DOHH2 (cell line): Measurements from ENCODE around the gene PKD2L2.
"Not testable (repeated sequence)": the region's sequence is repeated elsewhere in the genome, so short reads cannot be mapped to it uniquely, and the experiment has no call there.

Source experiments
- H3F3A ChIP-seq: fragments of 200-600 bp; sonication (generic), shearing (Covaris generic); 2 replicates; pipeline ENCODE4 v1.6.0; 2016; ENCODE audit warnings: antibody characterized with exemption, mild to moderate bottlenecking; ENCODE audit not compliant: control insufficient read depth, insufficient read depth
- H3K27ac ChIP-seq: fragments of 200-600 bp; sonication (generic); 2 replicates; pipeline ENCODE4 v1.5.1; 2014; ENCODE audit warnings: low read depth, mild to moderate bottlenecking, low read length, moderate library complexity
- H3K27me3 ChIP-seq: fragments of 200-600 bp; sonication (generic); 2 replicates; pipeline ENCODE4 v1.6.1; 2014; ENCODE audit warnings: mild to moderate bottlenecking, low read length, mixed read lengths; ENCODE audit not compliant: control insufficient read depth
- H3K36me3 ChIP-seq: fragments of 200-600 bp; sonication (generic); 2 replicates; pipeline ENCODE4 v1.6.1; 2014; ENCODE audit warnings: mild to moderate bottlenecking, low read length, moderate library complexity, mixed read lengths; ENCODE audit not compliant: control insufficient read depth
- H3K4me1 ChIP-seq: fragments of 200-600 bp; sonication (generic); 2 replicates; pipeline ENCODE4 v1.6.1; 2014; ENCODE audit warnings: mild to moderate bottlenecking, low read length, mixed read lengths; ENCODE audit not compliant: control insufficient read depth
- H3K4me2 ChIP-seq: fragments of 200-600 bp; sonication (generic); 2 replicates; pipeline ENCODE4 v1.6.0; 2014; ENCODE audit warnings: mild to moderate bottlenecking, low read length, moderate library complexity
- H3K4me3 ChIP-seq: fragments of 200-600 bp; sonication (generic); 2 replicates; pipeline ENCODE4 v1.5.1; 2014; ENCODE audit warnings: mild to moderate bottlenecking, low read length, mixed read lengths
- H3K79me2 ChIP-seq: fragments of 200-600 bp; sonication (generic); 2 replicates; pipeline ENCODE4 v1.6.1; 2014; ENCODE audit warnings: mild to moderate bottlenecking, low read length, mixed read lengths; ENCODE audit not compliant: control insufficient read depth
- H3K9me2 ChIP-seq: fragments of 200-600 bp; sonication (generic); replicated peaks from 2 replicates; pipeline ENCODE4 v1.6.1; 2014; ENCODE audit warnings: mild to moderate bottlenecking, low read length, mixed read lengths; ENCODE audit not compliant: control insufficient read depth
- H3K9me3 ChIP-seq: fragments of 200-600 bp; sonication (generic); 2 replicates; pipeline ENCODE4 v1.6.1; 2014; ENCODE audit warnings: antibody characterized with exemption, low read length, mixed read lengths; ENCODE audit not compliant: control insufficient read depth, insufficient read depth
- H4K20me1 ChIP-seq: fragments of 200-600 bp; sonication (generic); 2 replicates; pipeline ENCODE4 v1.6.0; 2014; ENCODE audit warnings: low read depth, mild to moderate bottlenecking, antibody characterized with exemption, low read length, moderate library complexity; ENCODE audit not compliant: control insufficient read depth, insufficient read depth
- EZH2phosphoT487 ChIP-seq: fragments of 200-600 bp; sonication (generic); IDR thresholded peaks from 2 replicates; pipeline ENCODE4 v1.6.1; 2017; ENCODE audit warnings: borderline replicate concordance, mild to moderate bottlenecking, antibody characterized with exemption, low read length, moderate library complexity, mixed read lengths
- TF ChIP-seq, protein P1 (sequence below): fragments of 200-600 bp; sonication (generic); IDR thresholded peaks from one replicate; pipeline ENCODE4 v1.5.1; 2014; ENCODE audit warnings: antibody characterized with exemption, mild to moderate bottlenecking, low read depth, low read length; ENCODE audit not compliant: poor library complexity, severe bottlenecking

PKD2L2 gene

DNA sequence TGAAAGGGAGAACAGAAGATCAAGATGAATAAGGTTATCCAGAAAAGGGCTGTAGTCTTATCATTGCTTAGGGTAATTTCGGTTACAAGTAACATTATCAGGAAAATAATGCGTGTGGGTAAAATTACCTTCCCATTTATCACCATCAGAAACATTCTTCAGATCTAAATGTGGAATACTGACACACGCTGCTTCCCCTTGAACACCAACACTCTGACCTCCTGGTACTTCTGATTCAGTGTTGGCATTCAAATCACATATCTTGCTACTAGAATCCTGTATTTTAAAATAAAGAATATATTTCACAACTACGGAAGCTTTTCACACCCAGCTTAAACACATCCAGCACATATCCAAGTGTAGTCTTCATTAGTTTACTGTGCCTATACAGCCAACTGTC is 70.2 kb downstream of the PKD2L2 start:
- no peaks in the 10 kb centered on the region for H4K20me1 ChIP-seq
- H3K27ac ChIP-seq, result no peak overlapping the region
- no peaks in the 10 kb centered on the region for H3K9me2 ChIP-seq
- no peak for TF ChIP-seq EZH2phosphoT487
- TF ChIP-seq, protein P1, sequence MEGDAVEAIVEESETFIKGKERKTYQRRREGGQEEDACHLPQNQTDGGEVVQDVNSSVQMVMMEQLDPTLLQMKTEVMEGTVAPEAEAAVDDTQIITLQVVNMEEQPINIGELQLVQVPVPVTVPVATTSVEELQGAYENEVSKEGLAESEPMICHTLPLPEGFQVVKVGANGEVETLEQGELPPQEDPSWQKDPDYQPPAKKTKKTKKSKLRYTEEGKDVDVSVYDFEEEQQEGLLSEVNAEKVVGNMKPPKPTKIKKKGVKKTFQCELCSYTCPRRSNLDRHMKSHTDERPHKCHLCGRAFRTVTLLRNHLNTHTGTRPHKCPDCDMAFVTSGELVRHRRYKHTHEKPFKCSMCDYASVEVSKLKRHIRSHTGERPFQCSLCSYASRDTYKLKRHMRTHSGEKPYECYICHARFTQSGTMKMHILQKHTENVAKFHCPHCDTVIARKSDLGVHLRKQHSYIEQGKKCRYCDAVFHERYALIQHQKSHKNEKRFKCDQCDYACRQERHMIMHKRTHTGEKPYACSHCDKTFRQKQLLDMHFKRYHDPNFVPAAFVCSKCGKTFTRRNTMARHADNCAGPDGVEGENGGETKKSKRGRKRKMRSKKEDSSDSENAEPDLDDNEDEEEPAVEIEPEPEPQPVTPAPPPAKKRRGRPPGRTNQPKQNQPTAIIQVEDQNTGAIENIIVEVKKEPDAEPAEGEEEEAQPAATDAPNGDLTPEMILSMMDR, result no peak
- no peaks in the 10 kb centered on the region for H3K9me3 ChIP-seq
- no peaks in the 10 kb centered on the region; the same call in 1 of the 2 replicates for H3F3A ChIP-seq
- no peak overlapping the region for H3K4me3 ChIP-seq
- H3K4me2 ChIP-seq, result no peak overlapping the region
- H3K4me1 ChIP-seq, result no peaks in the 10 kb centered on the region
- H3K27me3 ChIP-seq, result no peaks in the 10 kb centered on the region
- H3K79me2 ChIP-seq, result no peaks in the 10 kb centered on the region
- H3K36me3 ChIP-seq, result peaks cover 65% of the 10 kb centered on the region

DNA sequence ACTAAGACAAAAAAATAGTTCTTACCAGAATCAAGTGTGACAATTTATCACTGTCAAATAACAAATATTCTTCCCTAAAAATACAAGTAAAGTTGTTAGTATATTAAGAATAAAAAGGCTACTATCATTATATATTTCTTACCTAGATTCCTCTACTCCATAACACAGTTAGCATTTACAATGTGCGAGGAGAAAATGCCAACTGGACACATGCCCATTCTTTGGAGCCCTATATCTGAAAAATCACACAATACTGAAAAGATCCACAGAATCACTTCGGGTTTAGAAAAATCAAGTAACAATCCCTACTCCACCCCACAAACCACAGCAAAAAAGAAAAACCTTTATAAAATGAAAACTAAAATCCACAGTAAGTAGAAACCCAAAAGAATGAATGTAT is 70.9 kb downstream of the PKD2L2 start:
- TF ChIP-seq EZH2phosphoT487, result no peak
- TF ChIP-seq, protein P1, result no peak
- H3K4me1 ChIP-seq, result no peaks in the 10 kb centered on the region
- no peak overlapping the region for H3K27ac ChIP-seq
- H3K79me2 ChIP-seq, result no peaks in the 10 kb centered on the region
- no peaks in the 10 kb centered on the region for H4K20me1 ChIP-seq
- H3K36me3 ChIP-seq, result peaks cover 62% of the 10 kb centered on the region
- no peaks in the 10 kb centered on the region; the same call in 1 of the 2 replicates for H3F3A ChIP-seq
- no peak overlapping the region for H3K4me3 ChIP-seq
- H3K4me2 ChIP-seq, result no peak overlapping the region
- H3K27me3 ChIP-seq, result no peaks in the 10 kb centered on the region
- no peaks in the 10 kb centered on the region for H3K9me2 ChIP-seq
- H3K9me3 ChIP-seq, result no peaks in the 10 kb centered on the region

DNA sequence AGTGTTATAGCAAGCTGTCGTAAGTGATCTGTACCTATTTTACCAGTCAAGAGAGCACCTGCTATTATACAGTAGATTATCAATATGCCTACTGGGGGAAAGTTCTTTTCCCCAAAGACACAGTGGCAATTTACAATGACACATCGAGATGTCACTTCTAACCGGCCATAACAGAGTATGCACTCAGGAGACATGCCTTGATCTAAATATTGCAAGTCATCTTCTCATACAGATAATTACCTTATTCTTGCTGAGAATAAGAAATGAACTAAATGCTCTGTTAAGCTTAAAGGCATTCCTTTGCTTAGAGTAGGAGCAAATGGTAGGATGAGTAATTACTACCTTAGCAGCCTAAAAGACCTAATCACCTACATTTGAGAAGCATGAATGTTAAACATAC is 71.6 kb downstream of the PKD2L2 start:
- no peaks in the 10 kb centered on the region for H3K9me3 ChIP-seq

DNA sequence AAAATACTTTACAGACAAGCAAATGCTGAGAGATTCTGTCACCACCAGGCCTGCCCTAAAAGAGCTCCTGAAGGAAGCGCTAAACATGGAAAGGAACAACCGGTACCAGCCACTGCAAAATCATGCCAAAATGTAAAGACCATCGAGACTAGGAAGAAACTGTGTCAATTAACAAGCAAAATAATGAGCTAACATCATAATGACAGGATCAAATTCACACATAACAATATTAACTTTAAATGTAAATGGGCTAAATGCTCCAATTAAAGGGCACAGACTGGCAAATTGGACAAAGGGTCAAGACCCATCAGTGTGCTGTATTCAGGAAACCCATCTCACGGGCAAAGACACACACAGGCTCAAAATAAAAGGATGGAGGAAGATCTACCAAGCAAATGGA is 81.1 kb downstream of the PKD2L2 start:
- not testable (repeated sequence) for H3K27ac ChIP-seq, H3K79me2 ChIP-seq, H4K20me1 ChIP-seq, H3K27me3 ChIP-seq, H3K4me2 ChIP-seq, H3K9me3 ChIP-seq, H3F3A ChIP-seq, H3K4me1 ChIP-seq, H3K4me3 ChIP-seq, H3K9me2 ChIP-seq
- peaks cover 26% of the 10 kb centered on the region for H3K36me3 ChIP-seq

More for the DNA sequence above, 71.6 kb downstream of the PKD2L2 start:
- H3K27ac ChIP-seq, result no peak overlapping the region
- H3K4me2 ChIP-seq, result no peak overlapping the region
- no peaks in the 10 kb centered on the region for H3K9me2 ChIP-seq
- no peaks in the 10 kb centered on the region for H3K27me3 ChIP-seq
- H3K4me3 ChIP-seq, result no peak overlapping the region
- H3K4me1 ChIP-seq, result no peaks in the 10 kb centered on the region
- TF ChIP-seq, protein P1, result no peak
- no peak for TF ChIP-seq EZH2phosphoT487
- no peaks in the 10 kb centered on the region for H4K20me1 ChIP-seq
- H3K79me2 ChIP-seq, result no peaks in the 10 kb centered on the region
- no peaks in the 10 kb centered on the region; the same call in 1 of the 2 replicates for H3F3A ChIP-seq
- H3K36me3 ChIP-seq, result peaks cover 67% of the 10 kb centered on the region
